Measurements from ENCODE around the gene BTRC.
"Not testable (repeated sequence)": the region's sequence is repeated elsewhere in the genome, so short reads cannot be mapped to it uniquely, and the experiment has no call there.

BTRC gene

GRCh38 chr10:101593331-101593730, 239.4 kb downstream of the BTRC start:
- DNase-seq = not testable (repeated sequence)

GRCh38 chr10:101595591-101596433, 241.8 kb downstream of the BTRC start:
- DNase-seq = no peak

- DNase-seq = no peak
Measured at GRCh38 chr10:101597091-101597900, 243.3 kb downstream of the BTRC start.

- DNase-seq = no peak
Measured at GRCh38 chr10:101601541-101601940, 247.6 kb downstream of the BTRC start.

GRCh38 chr10:101602761-101603398, 248.9 kb downstream of the BTRC start:
- DNase-seq = peak; percentile 45

All from activated T-cell treated with anti-CD3 and anti-CD28 coated beads, Interleukin-2, amount 50 U/mL, for 1 hour (primary cell).